CD4-positive, CD25-positive, alpha-beta regulatory T cell (primary cell): ENCODE measurements around the gene RPL14. TPM values are rescaled to one million over a fixed set of nuclear protein-coding genes. Genes with fewer than 3 reads are reported as not detected.
"Not testable (repeated sequence)": the region's sequence is repeated elsewhere in the genome, so short reads cannot be mapped to it uniquely, and the experiment has no call there.

Experiments used
- ATAC-seq, 2 donors: fragments of 150-1000 bp; cut with Tn5 transposase; one replicate each; pipeline ENCODE4 v1.10.0; 2021; ENCODE audit warnings: low read depth in 2 of 2, moderate number of reproducible peaks in 2 of 2, moderate library complexity in 1 of 2
- DNase-seq, 3 donors: peaks; one replicate each; pipeline versions ENCODE4 v3.0.0 to v3.0.0-alpha.2; 2012 to 2022; ENCODE audit warnings: mixed read lengths in 1 of 3
- H3K27ac ChIP-seq: one replicate; pipeline ENCODE4 v1.7.0; 2013; ENCODE audit warnings: mild to moderate bottlenecking, low read length; ENCODE audit not compliant: insufficient read depth, poor library complexity, severe bottlenecking
- H3K27me3 ChIP-seq: one replicate; pipeline ENCODE4 v1.7.0; 2013; ENCODE audit warnings: low read length; ENCODE audit not compliant: control insufficient read depth, insufficient read depth
- H3K36me3 ChIP-seq: one replicate; pipeline ENCODE4 v1.7.0; 2013; ENCODE audit warnings: mild to moderate bottlenecking, low read length, moderate library complexity; ENCODE audit not compliant: control insufficient read depth, insufficient read depth
- H3K4me1 ChIP-seq: 2 replicates; pipeline ENCODE4 v1.7.0; 2013; ENCODE audit warnings: mild to moderate bottlenecking, low read length; ENCODE audit not compliant: insufficient read depth, control insufficient read depth, poor library complexity, severe bottlenecking
- H3K4me3 ChIP-seq: one replicate; pipeline ENCODE4 v1.7.0; 2013; ENCODE audit warnings: low read depth, mild to moderate bottlenecking, low read length, moderate library complexity
- H3K9me3 ChIP-seq, 2 experiments: 1 replicate in 1 of 2; 2 replicates in 1 of 2; pipeline ENCODE4 v1.7.0; 2013; ENCODE audit warnings: low read length in 2 of 2, mild to moderate bottlenecking in 1 of 2, moderate library complexity in 1 of 2; ENCODE audit not compliant: control insufficient read depth in 2 of 2
- H3K27ac Mint-ChIP-seq, 3 donors: one replicate each; pipeline ENCODE4 v1.8.0; 2020 to 2022; ENCODE audit warnings: mild to moderate bottlenecking in 3 of 3, mixed read lengths in 3 of 3, moderate library complexity in 2 of 3
- H3K27me3 Mint-ChIP-seq: one replicate; pipeline ENCODE4 v1.8.0; 2022; ENCODE audit warnings: mild to moderate bottlenecking, mixed read lengths
- H3K36me3 Mint-ChIP-seq: one replicate; pipeline ENCODE4 v1.8.0; 2020; ENCODE audit warnings: mixed read lengths
- H3K4me1 Mint-ChIP-seq, 4 donors: one replicate each; pipeline ENCODE4 v1.8.0; 2020 to 2022; ENCODE audit warnings: mixed read lengths in 4 of 4, mild to moderate bottlenecking in 1 of 4
- H3K4me3 Mint-ChIP-seq, 4 donors: one replicate each; pipeline ENCODE4 v1.8.0; 2020 to 2022; ENCODE audit warnings: mild to moderate bottlenecking in 4 of 4, mixed read lengths in 4 of 4, moderate library complexity in 3 of 4
- H3K9me3 Mint-ChIP-seq, 7 donors: one replicate each; pipeline ENCODE4 v1.8.0; 2020 to 2022; ENCODE audit warnings: mixed read lengths in 7 of 7, mild to moderate bottlenecking in 3 of 7, moderate library complexity in 2 of 7
- polyA plus RNA-seq, 4 donors: library from polyadenylated mRNA; unstranded; fragments of 300-500 nt; fragmentation: Illumina TruSeq; gene quantifications; one replicate each; pipeline ENCODE4 v1.2.3, GENCODE V29; 2021
- total RNA-seq: library from RNA; stranded (reverse); gene quantifications from one replicate; pipeline ENCODE4 v1.2.3, GENCODE V29; 2022

Gene RPL14
- total and polyA plus RNA-seq, 5 donors from 2014 or later = 926 to 2,234 (median 1,551) TPM

GRCh38 chr3:40462838-40463237, 5.7 kb downstream of the RPL14 start:
- H3K36me3 ChIP-seq = peaks cover 60% of the 10 kb centered on the region
- H3K4me1 ChIP-seq = peaks cover 22% of the 10 kb centered on the region
- Mint-ChIP-seq H3K4me3 (peak overlapping the region in 2 of 4 donors; percentile 34 to 84), H3K4me1 (peaks cover 20 to 47% (median 30%) of the 10 kb centered on the region in 4 donors), H3K36me3 (peaks cover 51% of the 10 kb centered on the region)
- not testable (repeated sequence) for ATAC-seq, H3K27ac ChIP-seq, H3K9me3 Mint-ChIP-seq, H3K27me3 Mint-ChIP-seq, DNase-seq, H3K27ac Mint-ChIP-seq, H3K27me3 ChIP-seq, H3K9me3 ChIP-seq, H3K4me3 ChIP-seq

GRCh38 chr3:40463579-40463978, 6.4 kb downstream of the RPL14 start:
- peaks cover 15% of the 10 kb centered on the region for H3K4me1 ChIP-seq
- H3K9me3 ChIP-seq = no peaks in the 10 kb centered on the region
- Mint-ChIP-seq H3K4me1 (peaks cover 13 to 40% (median 26%) of the 10 kb centered on the region in 4 donors), H3K36me3 (peaks cover 49% of the 10 kb centered on the region), H3K9me3 (no peaks in the 10 kb centered on the region), H3K27ac (no peak overlapping the region), H3K4me3 (peak overlapping the region in 1 of 4 donors; percentile 34), H3K27me3 (no peaks in the 10 kb centered on the region)
- peaks cover 56% of the 10 kb centered on the region for H3K36me3 ChIP-seq
- H3K27me3 ChIP-seq = no peaks in the 10 kb centered on the region
- ATAC-seq (no peak), DNase-seq (no peak)
- no peak overlapping the region for H3K27ac ChIP-seq
- H3K4me3 ChIP-seq = no peak overlapping the region

DNA sequence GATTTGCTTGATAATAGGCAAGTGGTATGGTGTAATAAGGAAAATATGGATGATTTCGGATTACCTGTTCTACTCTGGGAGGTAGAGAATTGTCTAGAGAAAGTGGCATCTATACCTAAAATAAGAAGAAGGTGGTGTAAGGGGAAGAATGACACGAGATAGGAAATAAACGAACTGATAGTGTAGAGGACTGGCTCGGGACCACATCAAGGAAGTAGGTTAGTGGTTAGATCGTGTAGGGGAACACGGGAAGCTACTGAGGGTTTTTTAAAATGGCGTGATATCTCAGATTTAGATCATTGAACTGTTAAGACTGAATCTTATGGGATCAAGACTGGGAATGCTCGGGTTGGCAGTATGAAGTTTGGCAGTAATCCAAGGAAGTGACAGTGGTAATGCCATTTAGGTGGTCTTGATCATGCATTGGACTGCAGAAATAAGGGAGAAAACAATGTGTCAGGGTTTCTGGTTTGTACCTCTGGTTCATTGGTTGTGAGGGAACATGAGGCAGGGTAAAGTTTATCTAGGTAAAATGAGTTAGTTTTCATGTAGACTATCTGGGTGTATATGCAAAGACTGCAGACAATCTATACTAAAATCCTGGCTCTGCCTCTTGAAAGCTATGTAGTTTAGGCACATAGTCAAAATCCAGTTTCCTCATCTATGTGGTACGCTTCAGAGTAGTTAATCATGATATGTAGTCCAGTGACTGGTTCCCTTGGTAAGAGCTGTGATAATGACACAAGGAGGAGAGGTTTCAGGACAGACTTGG, 7.4 kb downstream of the RPL14 start:
- Mint-ChIP-seq H3K4me1 (peaks cover 9 to 33% (median 23%) of the 10 kb centered on the region in 4 donors), H3K4me3 (peak overlapping the region in 2 of 4 donors; percentile 14 to 18), H3K9me3 (no peaks in the 10 kb centered on the region), H3K27me3 (no peaks in the 10 kb centered on the region), H3K36me3 (peaks cover 45% of the 10 kb centered on the region), H3K27ac (peak overlapping the region; percentile 77 to 95 (median 77))
- Histone ChIP-seq H3K4me1 (peaks cover 8% of the 10 kb centered on the region), H3K9me3 (no peaks in the 10 kb centered on the region), H3K27me3 (no peaks in the 10 kb centered on the region), H3K27ac (peak overlapping the region; percentile 42), H3K4me3 (peak overlapping the region; percentile 49), H3K36me3 (peaks cover 48% of the 10 kb centered on the region)
- ATAC-seq = peak; percentile 55 to 57
- DNase-seq = peak in 2 of 3 donors; percentile 35 to 45

- Mint-ChIP-seq H3K4me3 (peak overlapping the region in 1 of 4 donors; percentile 18), H3K9me3 (no peaks in the 10 kb centered on the region), H3K27ac (peak overlapping the region; percentile 9 to 95 (median 77)), H3K36me3 (peaks cover 45% of the 10 kb centered on the region), H3K4me1 (peaks cover 9 to 33% (median 22%) of the 10 kb centered on the region in 4 donors), H3K27me3 (no peaks in the 10 kb centered on the region)
- DNase-seq = no peak
- H3K27me3 ChIP-seq = no peaks in the 10 kb centered on the region
- H3K4me3 ChIP-seq = no peak overlapping the region
- peaks cover 43% of the 10 kb centered on the region for H3K36me3 ChIP-seq
- no peak overlapping the region for H3K27ac ChIP-seq
- H3K4me1 ChIP-seq = peaks cover 8% of the 10 kb centered on the region
- ATAC-seq = no peak
- H3K9me3 ChIP-seq = no peaks in the 10 kb centered on the region
Measured at GRCh38 chr3:40465111-40465407, 7.9 kb downstream of the RPL14 start.

DNA sequence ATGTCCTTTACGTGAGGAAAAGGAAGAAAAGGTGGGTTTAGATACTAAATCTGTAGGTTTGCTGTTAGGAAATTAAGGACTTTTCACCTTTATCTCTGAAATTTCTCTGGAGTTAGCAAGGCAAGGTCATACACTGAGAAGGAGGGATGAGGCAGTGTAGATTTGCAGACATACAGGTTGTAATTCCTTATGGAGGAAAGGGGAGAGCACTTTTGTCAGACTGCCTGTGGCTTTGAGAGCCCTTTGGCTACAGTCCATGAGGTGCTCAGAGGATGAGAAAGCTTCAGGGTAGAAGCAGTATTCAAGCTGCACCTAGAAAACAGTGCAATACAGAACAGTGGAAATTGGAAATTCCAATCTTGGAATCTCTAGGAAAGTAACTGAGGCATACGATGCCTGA, 8.3 kb downstream of the RPL14 start:
- no peaks in the 10 kb centered on the region for H3K27me3 Mint-ChIP-seq
- Histone ChIP-seq H3K4me1 (peaks cover 8% of the 10 kb centered on the region), H3K36me3 (peaks cover 39% of the 10 kb centered on the region), H3K4me3 (no peak overlapping the region), H3K27ac (no peak overlapping the region), H3K9me3 (no peaks in the 10 kb centered on the region), H3K27me3 (no peaks in the 10 kb centered on the region)
- H3K9me3 Mint-ChIP-seq = no peaks in the 10 kb centered on the region
- H3K27ac Mint-ChIP-seq = peak overlapping the region in 2 of 3 donors; percentile 77 to 95
- peaks cover 45% of the 10 kb centered on the region for H3K36me3 Mint-ChIP-seq
- ATAC-seq (no peak), DNase-seq (no peak)
- no peak overlapping the region for H3K4me3 Mint-ChIP-seq
- H3K4me1 Mint-ChIP-seq = peaks cover 9 to 33% (median 20%) of the 10 kb centered on the region in 4 donors

DNA sequence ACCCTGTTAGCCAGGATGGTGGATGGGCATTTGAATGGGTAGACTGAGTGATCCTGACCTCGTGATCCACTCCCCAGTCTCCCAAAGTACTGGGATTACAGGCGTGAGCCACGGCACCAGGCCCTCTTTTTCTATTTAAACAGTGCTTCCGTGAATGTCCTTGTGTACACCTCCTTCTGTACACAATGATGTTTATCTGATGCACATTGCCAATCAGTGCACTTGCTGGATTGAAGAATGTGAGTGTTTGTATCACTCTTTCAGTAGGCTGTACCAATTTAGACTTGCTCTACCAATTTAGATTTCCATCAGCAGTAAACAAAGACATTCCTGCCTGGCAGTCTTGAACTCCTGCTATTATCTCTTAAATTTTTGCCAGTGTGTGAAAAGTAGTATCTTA, 10.9 kb downstream of the RPL14 start:
- H3K27me3 ChIP-seq = no peaks in the 10 kb centered on the region
- H3K4me1 ChIP-seq = peaks cover 8% of the 10 kb centered on the region
- ATAC-seq (no peak), DNase-seq (no peak)
- peaks cover 18% of the 10 kb centered on the region for H3K36me3 ChIP-seq
- Mint-ChIP-seq H3K9me3 (no peaks in the 10 kb centered on the region), H3K27ac (no peak overlapping the region), H3K36me3 (peaks cover 30% of the 10 kb centered on the region), H3K27me3 (no peaks in the 10 kb centered on the region), H3K4me3 (no peak overlapping the region), H3K4me1 (peaks cover 8 to 23% (median 13%) of the 10 kb centered on the region in 4 donors)
- H3K27ac ChIP-seq = no peak overlapping the region
- no peaks in the 10 kb centered on the region for H3K9me3 ChIP-seq
- H3K4me3 ChIP-seq = no peak overlapping the region

DNA sequence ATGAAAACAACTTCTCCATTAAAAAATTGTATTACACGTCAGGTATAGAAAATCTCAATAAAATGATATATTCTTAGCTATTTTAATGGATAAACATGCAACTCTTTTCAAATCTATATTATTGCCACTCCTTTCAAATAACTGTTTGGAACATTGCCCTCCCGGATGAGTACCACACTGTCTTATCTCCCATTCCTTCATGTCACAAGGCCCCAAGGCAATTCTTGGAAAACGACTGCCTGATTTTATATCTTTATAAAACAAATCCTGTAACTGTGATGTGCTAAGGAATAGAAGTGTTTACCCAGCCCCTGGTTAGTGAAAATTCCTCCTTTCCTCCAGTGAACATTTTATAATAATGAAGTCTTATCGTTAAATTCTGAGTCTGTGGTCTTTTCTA, 13.6 kb downstream of the RPL14 start:
- Histone ChIP-seq H3K4me1 (no peaks in the 10 kb centered on the region), H3K27ac (no peak overlapping the region), H3K36me3 (no peaks in the 10 kb centered on the region), H3K9me3 (no peaks in the 10 kb centered on the region), H3K4me3 (no peak overlapping the region), H3K27me3 (no peaks in the 10 kb centered on the region)
- Mint-ChIP-seq H3K27ac (no peak overlapping the region), H3K9me3 (no peaks in the 10 kb centered on the region), H3K27me3 (no peaks in the 10 kb centered on the region), H3K4me1 (peaks cover 0 to 8% (median 0%) of the 10 kb centered on the region in 4 donors), H3K36me3 (peaks cover 12% of the 10 kb centered on the region), H3K4me3 (no peak overlapping the region)
- DNase-seq (no peak), ATAC-seq (no peak)
